ENCODE results near the gene AQP3. TPM values are rescaled to one million over a fixed set of nuclear protein-coding genes. Genes with fewer than 3 reads are reported as not detected.
A peak's percentile ranks its signal among the peaks of the same experiment; 100 is the strongest.

The AQP3 gene
- total and polyA plus RNA-seq, 2 experiments from 2014 or later: 97.1 to 123 TPM

GRCh38 chr9:33447799-33448553 lies 583 bp upstream of the AQP3 start:
- H3K27ac ChIP-seq: peak overlapping the region; percentile 88
- no peak for DNase-seq (ENCODE audit: low spot score)
- no peaks in the 10 kb centered on the region for H3K9me2 ChIP-seq (replicated peaks; ENCODE audit: insufficient read depth)
- no peaks in the 10 kb centered on the region for H3K36me3 ChIP-seq (replicated peaks; ENCODE audit: insufficient read depth, low read depth)
- H3K9me3 ChIP-seq (ENCODE audit: low read depth): no peaks in the 10 kb centered on the region
- H3K4me2 ChIP-seq: peak overlapping the region; percentile 93
- WGBS (ENCODE audit: low lambda C conversion rate, missing lambda C conversion rate): 57% methylated on average over 17 of the region's 20 CpGs
- no peaks in the 10 kb centered on the region for H4K20me1 ChIP-seq (ENCODE audit: insufficient read depth, poor library complexity, severe bottlenecking)
- H3K4me3 ChIP-seq: peak overlapping the region; percentile 55
- TF ChIP-seq EZH2 (IDR thresholded peaks at IDR 0.05; ENCODE audit: borderline replicate concordance): no peak
- TF ChIP-seq, protein P1, sequence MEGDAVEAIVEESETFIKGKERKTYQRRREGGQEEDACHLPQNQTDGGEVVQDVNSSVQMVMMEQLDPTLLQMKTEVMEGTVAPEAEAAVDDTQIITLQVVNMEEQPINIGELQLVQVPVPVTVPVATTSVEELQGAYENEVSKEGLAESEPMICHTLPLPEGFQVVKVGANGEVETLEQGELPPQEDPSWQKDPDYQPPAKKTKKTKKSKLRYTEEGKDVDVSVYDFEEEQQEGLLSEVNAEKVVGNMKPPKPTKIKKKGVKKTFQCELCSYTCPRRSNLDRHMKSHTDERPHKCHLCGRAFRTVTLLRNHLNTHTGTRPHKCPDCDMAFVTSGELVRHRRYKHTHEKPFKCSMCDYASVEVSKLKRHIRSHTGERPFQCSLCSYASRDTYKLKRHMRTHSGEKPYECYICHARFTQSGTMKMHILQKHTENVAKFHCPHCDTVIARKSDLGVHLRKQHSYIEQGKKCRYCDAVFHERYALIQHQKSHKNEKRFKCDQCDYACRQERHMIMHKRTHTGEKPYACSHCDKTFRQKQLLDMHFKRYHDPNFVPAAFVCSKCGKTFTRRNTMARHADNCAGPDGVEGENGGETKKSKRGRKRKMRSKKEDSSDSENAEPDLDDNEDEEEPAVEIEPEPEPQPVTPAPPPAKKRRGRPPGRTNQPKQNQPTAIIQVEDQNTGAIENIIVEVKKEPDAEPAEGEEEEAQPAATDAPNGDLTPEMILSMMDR (IDR thresholded peaks at IDR 0.05; ENCODE audit: poor library complexity): no peak
- TF ChIP-seq EZH2phosphoT487 (IDR thresholded peaks at IDR 0.05; ENCODE audit: low read depth, severe bottlenecking, unreplicated experiment): no peak
- H3K27me3 ChIP-seq: no peaks in the 10 kb centered on the region
- H3K4me1 ChIP-seq (ENCODE audit: insufficient read depth): peaks cover 24% of the 10 kb centered on the region
- no peaks in the 10 kb centered on the region for H3K79me2 ChIP-seq
- H2AFZ ChIP-seq: peak overlapping the region; percentile 74

DNA sequence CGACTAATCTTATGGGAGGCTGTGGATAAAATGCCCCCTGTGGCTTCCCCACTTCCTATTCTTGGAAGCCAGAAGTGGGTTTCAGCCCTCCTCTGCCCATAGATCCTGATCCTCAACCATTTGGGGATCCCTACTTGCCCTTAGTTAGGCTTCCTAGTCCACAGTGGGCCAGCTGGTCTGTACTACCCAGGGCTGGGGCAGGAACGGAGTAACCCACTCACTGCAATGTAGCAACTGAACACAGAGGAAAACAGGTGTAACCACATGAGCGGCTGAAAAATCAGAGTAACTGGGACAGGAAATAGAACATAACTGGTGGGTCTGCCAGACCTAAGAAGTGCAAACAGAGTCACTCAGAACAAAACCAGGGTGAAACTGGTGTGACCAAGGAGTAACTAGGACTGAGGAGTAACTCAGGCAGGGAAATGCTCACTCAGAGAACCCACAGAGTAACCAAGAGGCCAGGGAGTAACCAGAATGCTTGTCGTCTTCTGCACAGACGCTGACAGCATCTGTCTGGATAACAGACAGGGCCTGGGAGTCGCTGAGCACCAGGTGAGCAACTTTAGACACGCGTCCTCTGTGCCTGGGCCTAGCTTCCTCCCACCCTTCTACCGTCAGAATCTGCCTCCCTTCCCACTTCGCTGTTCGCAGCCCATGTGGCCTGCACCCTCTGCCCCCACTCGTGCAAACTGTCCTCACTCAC lies 1.0 kb downstream of the AQP3 start:
- H3K27me3 ChIP-seq: no peaks in the 10 kb centered on the region
- peak overlapping the region; percentile 93 for H3K4me2 ChIP-seq
- H4K20me1 ChIP-seq (ENCODE audit: insufficient read depth, poor library complexity, severe bottlenecking): no peaks in the 10 kb centered on the region
- peaks cover 23% of the 10 kb centered on the region for H3K4me1 ChIP-seq (ENCODE audit: insufficient read depth)
- TF ChIP-seq, protein P1 (IDR thresholded peaks at IDR 0.05; ENCODE audit: poor library complexity): no peak
- no peak for TF ChIP-seq EZH2phosphoT487 (IDR thresholded peaks at IDR 0.05; ENCODE audit: low read depth, severe bottlenecking, unreplicated experiment)
- no peak for TF ChIP-seq EZH2 (IDR thresholded peaks at IDR 0.05; ENCODE audit: borderline replicate concordance)
- H3K9me2 ChIP-seq (replicated peaks; ENCODE audit: insufficient read depth): no peaks in the 10 kb centered on the region
- 59% methylated on average over 12 of the region's 12 CpGs for WGBS (ENCODE audit: low lambda C conversion rate, missing lambda C conversion rate)
- H3K4me3 ChIP-seq: no peak overlapping the region
- H2AFZ ChIP-seq: no peak overlapping the region
- H3K27ac ChIP-seq: peak overlapping the region; percentile 88
- no peaks in the 10 kb centered on the region for H3K79me2 ChIP-seq
- no peaks in the 10 kb centered on the region for H3K9me3 ChIP-seq (ENCODE audit: low read depth)
- no peak for DNase-seq (ENCODE audit: low spot score)
- no peaks in the 10 kb centered on the region for H3K36me3 ChIP-seq (replicated peaks; ENCODE audit: insufficient read depth, low read depth)

GRCh38 chr9:33445389-33446239 lies 1.8 kb downstream of the AQP3 start:
- Histone ChIP-seq H3K79me2 (no peaks in the 10 kb centered on the region), H3K9me3 (ENCODE audit: low read depth) (no peaks in the 10 kb centered on the region), H3K4me3 (no peak overlapping the region), H2AFZ (no peak overlapping the region), H4K20me1 (ENCODE audit: insufficient read depth, poor library complexity, severe bottlenecking) (no peaks in the 10 kb centered on the region), H3K36me3 (replicated peaks; ENCODE audit: insufficient read depth, low read depth) (no peaks in the 10 kb centered on the region), H3K4me2 (peak overlapping the region; percentile 93), H3K4me1 (ENCODE audit: insufficient read depth) (peaks cover 23% of the 10 kb centered on the region), H3K9me2 (replicated peaks; ENCODE audit: insufficient read depth) (no peaks in the 10 kb centered on the region), H3K27ac (peak overlapping the region; percentile 88), H3K27me3 (no peaks in the 10 kb centered on the region)
- DNase-seq (ENCODE audit: low spot score): peak; percentile 57
- TF ChIP-seq, protein P1 (IDR thresholded peaks at IDR 0.05; ENCODE audit: poor library complexity): no peak
- no peak for TF ChIP-seq EZH2 (IDR thresholded peaks at IDR 0.05; ENCODE audit: borderline replicate concordance)
- no peak for TF ChIP-seq EZH2phosphoT487 (IDR thresholded peaks at IDR 0.05; ENCODE audit: low read depth, severe bottlenecking, unreplicated experiment)
- 61% methylated on average over 11 of the region's 11 CpGs for WGBS (ENCODE audit: low lambda C conversion rate, missing lambda C conversion rate)
